HG03469 (cell line): ENCODE measurements around the gene CBX5.
"Not testable (repeated sequence)": the region's sequence is repeated elsewhere in the genome, so short reads cannot be mapped to it uniquely, and the experiment has no call there.

Experiments used
- ATAC-seq: cut with Tn5 transposase; IDR thresholded peaks from one replicate; pipeline ENCODE4 v1.9.1; 2021; ENCODE audit warnings: mild to moderate bottlenecking, moderate library complexity, moderate number of reproducible peaks; ENCODE audit not compliant: unreplicated experiment

Gene CBX5

GRCh38 chr12:54201001-54201794 is 78.7 kb downstream of the CBX5 start:
- no peak for ATAC-seq

- no peak for ATAC-seq
Measured at GRCh38 chr12:54200412-54200811, 79.5 kb downstream of the CBX5 start.

- ATAC-seq: no peak
Measured at GRCh38 chr12:54199917-54200316, 80.0 kb downstream of the CBX5 start.

DNA sequence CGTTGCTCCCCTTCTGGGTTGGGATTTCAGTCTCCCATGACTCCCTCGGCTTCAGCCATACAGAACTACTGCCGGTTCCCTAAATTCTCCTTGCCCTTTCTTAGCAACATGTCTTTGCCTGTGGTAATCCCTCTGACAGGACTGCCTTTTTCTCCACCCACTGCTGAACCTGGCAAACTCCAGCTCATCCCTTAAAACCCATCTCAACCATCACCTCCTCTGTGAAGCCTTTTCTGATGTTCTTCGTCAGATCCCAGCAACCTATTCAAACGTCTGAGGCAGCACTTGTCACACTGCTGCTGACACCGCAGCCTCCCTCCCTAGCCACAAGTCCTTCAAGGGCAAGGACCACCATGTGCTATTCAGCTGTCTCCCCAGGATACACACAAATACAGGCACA is 80.9 kb downstream of the CBX5 start:
- no peak for ATAC-seq

GRCh38 chr12:54197431-54197909 is 82.5 kb downstream of the CBX5 start:
- ATAC-seq: no peak

DNA sequence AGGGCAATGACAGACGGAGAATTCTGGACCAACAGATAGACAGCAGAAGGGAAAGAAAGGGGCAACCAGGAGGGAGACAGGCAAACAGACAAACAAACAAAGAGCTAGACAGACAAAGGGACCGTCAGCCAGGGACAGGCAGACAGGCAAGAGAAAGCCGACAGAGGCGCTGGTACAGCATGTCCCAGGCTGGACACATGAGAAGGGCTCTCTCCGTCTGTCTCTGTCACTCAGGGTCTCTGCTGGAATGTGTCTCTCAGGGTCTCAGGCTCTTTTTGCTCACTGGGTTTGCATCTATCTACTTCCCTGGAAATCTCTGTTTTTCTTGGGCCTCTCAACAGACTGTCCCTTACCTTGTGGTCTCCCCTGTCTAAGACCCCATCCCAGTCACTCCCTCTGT is 82.9 kb downstream of the CBX5 start:
- no peak for ATAC-seq

- no peak for ATAC-seq
Measured at GRCh38 chr12:54196396-54196795, 83.5 kb downstream of the CBX5 start.

- ATAC-seq: no peak
Measured at GRCh38 chr12:54195737-54196347, 84.1 kb downstream of the CBX5 start.

DNA sequence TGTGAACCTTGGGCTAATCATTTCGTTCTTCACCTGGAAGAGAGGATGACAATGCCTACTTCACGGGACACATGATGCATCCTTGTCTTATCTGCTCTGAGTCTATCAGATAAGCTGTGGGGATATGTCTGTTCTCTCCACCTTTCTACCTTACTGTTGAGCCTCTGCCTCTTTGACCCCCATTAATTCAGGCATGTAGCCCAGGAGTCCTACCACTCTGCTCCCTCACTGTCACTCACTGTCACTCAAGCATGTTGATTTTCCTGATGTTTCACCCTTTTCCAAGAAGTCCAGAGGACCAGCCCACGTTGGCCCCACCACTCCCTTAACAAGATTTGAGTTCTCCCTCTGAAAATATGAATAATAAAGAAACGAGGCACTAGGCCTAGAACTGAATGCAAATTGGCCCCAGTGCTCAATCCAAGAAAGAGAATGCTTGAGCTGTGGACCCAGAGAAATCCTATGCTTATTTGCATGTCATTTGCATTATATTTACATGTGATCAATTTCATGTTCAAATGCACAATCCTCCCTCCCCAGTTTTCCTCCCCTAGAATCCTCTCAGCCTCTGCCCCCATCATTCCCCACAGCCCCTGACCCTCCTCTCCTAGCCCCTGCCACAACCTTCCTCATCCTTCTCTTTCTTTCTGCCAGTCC is 84.7 kb downstream of the CBX5 start:
- ATAC-seq: no peak

GRCh38 chr12:54194611-54195010 is 85.3 kb downstream of the CBX5 start:
- not testable (repeated sequence) for ATAC-seq

DNA sequence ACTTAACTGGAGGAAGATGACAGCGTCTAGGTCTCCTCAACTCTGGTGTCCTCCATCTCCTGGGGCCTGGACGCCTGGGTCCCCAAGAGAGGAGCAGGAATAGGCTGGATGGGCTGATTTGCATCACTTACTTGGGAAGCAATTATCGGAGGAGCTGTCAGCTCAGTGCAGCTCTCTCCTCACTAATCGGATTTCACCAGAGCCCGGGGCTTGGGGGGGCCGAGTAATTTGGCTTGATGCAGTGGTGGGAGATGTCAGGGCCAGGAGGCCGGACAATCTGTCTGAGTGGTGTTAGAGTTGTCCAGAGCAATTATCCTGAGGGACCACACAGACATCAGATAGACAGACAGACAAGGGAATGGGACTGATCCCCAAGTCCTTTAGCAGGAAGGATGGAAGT is 86.5 kb downstream of the CBX5 start:
- no peak for ATAC-seq

GRCh38 chr12:54191550-54192022 is 88.3 kb downstream of the CBX5 start:
- ATAC-seq: no peak

- ATAC-seq: no peak
Measured at GRCh38 chr12:54191126-54191525, 88.8 kb downstream of the CBX5 start.

DNA sequence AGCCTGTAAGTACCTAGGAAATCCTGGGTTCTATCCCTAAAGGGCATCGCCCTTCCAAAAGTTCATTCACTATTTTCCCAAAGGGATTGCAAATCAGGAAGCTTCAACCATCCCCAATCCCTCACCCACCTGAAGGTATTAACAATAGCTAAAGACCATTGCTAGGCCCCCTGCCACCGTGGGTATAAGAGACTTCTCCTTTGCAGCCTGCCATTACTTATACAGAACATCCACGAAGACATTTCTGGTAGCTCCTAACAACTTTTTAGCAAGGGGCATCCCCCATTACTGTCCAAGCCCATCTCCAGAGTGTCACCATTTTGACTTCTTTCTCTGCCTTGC is 90.8 kb downstream of the CBX5 start:
- ATAC-seq: no peak

- no peak for ATAC-seq
Measured at GRCh38 chr12:54187075-54187474, 92.8 kb downstream of the CBX5 start.

GRCh38 chr12:54185919-54186318 is 94.0 kb downstream of the CBX5 start:
- no peak for ATAC-seq

- not testable (repeated sequence) for ATAC-seq
Measured at GRCh38 chr12:54185297-54185696, 94.6 kb downstream of the CBX5 start.

DNA sequence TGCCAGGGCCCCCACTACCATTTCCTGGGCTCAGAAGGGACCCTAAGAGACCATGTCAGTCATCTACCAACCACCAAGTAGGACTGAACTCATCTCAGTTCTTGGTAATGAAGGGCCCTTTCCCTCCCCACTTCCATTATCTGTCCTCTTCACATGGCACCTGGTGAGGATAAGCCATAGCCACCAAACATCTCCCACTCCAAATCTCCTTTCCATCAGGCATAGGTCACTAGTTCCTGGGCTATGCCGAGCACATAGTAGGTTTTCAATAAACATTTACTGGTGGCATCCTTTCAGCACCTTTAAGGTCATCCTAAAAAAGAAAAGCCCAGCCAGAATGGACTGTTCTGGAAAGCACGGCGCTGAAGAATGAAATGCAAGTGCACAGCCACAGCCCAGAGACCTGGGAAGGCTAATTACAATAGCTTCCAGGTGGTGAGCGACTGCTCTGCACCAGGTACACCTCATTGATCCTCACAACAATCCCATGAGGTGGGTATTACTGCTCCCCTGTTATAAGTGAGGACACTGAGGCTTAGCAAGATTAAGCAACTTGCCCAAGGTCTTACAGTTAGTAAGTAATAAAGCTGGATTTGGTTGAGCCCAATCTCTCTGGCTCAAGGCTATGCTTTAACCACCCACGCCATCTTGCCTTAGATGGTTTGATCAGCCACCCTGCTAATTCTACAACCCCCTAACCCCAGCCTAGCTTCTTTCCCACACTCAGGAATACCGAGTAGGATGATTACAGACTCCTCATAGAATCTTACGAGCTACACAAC is 95.7 kb downstream of the CBX5 start:
- no peak for ATAC-seq

DNA sequence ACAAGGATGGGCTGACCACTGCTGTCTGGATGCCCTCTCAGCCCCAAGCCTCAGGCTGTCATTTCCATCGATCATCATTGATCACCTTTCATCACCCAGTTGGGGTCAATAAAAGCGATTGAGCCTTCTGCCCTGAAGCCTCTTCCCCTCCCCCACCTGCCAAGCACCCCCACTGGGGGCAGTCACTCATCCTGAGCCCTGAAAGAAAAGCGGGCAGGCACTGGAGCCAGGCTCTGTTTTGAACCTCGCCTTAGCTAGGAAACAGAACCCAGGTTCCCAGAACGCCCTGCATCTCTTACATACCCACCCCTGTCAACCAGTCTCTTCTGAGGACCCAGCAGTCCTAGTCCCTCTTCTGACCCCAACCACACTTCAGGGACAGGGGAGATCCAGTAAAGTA is 96.9 kb downstream of the CBX5 start:
- no peak for ATAC-seq

- no peak for ATAC-seq
Measured at GRCh38 chr12:54182086-54182485, 97.8 kb downstream of the CBX5 start.
